ENCODE results near the gene PLCG1. TPM values are rescaled to one million over a fixed set of nuclear protein-coding genes. Genes with fewer than 3 reads are reported as not detected.

The PLCG1 gene
- total and polyA plus RNA-seq, 2 donors (not counting 3 experiments of a cell fraction or from before 2014, with no cell fraction given): 164 to 224 TPM

DNA sequence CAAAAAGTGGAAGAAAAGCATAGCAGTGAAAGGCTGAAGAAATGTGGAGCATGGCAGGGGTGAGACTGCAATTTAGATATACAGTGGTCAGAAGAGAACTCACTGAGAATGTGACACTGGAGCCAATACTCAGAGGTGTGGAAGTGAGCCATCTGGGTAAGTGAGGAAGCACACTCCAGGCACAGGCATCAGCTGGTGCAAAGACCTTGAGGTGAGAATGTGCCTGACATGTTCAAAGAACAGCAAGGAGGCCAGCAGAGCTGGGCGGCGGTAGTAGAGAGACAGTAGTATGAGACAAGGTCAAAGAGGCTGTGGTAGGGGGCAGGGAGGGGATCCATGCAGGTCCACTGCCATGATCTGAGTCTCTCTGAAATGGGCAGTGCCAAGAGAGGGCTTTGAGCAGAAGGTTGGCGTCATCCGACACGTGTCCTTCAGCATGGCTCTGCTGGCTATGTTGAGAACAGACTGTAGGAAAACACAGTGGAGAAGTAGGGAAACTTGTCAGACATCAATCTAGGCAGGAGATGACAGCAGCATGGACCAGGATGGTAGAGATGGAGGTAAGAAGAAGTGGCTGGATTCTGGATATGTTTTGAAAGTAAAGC is 84.4 kb downstream of the PLCG1 start:
- no peaks in the 10 kb centered on the region for H3K36me3 ChIP-seq (ENCODE audit: control insufficient read depth in 2 of 2, extremely low read depth in 1 of 2, insufficient read depth in 2 of 2, low read length in 2 of 2)
- no peaks in the 10 kb centered on the region for H3K79me2 ChIP-seq (ENCODE audit: control insufficient read depth, insufficient read depth, low read length)
- TF ChIP-seq EZH2 (IDR thresholded peaks at IDR 0.05; ENCODE audit: borderline replicate concordance, low read depth, low read length, severe bottlenecking) (no peak), MYC (IDR thresholded peaks at IDR 0.05; ENCODE audit: low read depth, low read length) (no peak), FOS (IDR thresholded peaks at IDR 0.05; ENCODE audit: borderline replicate concordance, insufficient read depth, low read length) (no peak), JUN (IDR thresholded peaks at IDR 0.05; ENCODE audit: borderline replicate concordance, insufficient read depth, insufficient read length, low read depth) (no peak), POLR2AphosphoS5 (IDR thresholded peaks at IDR 0.05; ENCODE audit: insufficient read depth, low read depth, low read length) (no peak), GATA2 (IDR thresholded peaks at IDR 0.05; ENCODE audit: insufficient read depth, insufficient read length, low read depth, low read length) (no peak), POLR2A (IDR thresholded peaks at IDR 0.05; ENCODE audit: low read depth, low read length) (no peak), MAX (IDR thresholded peaks at IDR 0.05; ENCODE audit: insufficient read depth, insufficient read length) (no peak)
- TF ChIP-seq, protein P1, sequence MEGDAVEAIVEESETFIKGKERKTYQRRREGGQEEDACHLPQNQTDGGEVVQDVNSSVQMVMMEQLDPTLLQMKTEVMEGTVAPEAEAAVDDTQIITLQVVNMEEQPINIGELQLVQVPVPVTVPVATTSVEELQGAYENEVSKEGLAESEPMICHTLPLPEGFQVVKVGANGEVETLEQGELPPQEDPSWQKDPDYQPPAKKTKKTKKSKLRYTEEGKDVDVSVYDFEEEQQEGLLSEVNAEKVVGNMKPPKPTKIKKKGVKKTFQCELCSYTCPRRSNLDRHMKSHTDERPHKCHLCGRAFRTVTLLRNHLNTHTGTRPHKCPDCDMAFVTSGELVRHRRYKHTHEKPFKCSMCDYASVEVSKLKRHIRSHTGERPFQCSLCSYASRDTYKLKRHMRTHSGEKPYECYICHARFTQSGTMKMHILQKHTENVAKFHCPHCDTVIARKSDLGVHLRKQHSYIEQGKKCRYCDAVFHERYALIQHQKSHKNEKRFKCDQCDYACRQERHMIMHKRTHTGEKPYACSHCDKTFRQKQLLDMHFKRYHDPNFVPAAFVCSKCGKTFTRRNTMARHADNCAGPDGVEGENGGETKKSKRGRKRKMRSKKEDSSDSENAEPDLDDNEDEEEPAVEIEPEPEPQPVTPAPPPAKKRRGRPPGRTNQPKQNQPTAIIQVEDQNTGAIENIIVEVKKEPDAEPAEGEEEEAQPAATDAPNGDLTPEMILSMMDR (IDR thresholded peaks at IDR 0.05; ENCODE audit: extremely low read depth in 1 of 2, insufficient read depth in 1 of 2, low read depth in 1 of 2, low read length in 2 of 2): no peak
- dilution Hi-C loops (cut with MboI; ENCODE audit: extremely low pct_ligation_motif_present, low sequenced_read_pairs): no loop called here
- H3K4me3 ChIP-seq (replicated peaks in 1 of 3; ENCODE audit: insufficient read depth in 1 of 3, low read depth in 1 of 3, low read length in 3 of 3): no peak overlapping the region
- H3K9me3 ChIP-seq (replicated peaks; ENCODE audit: control insufficient read depth, insufficient read depth, low read length): no peaks in the 10 kb centered on the region
- H3K27me3 ChIP-seq (ENCODE audit: control insufficient read depth in 2 of 2, insufficient read depth in 2 of 2, low read length in 2 of 2): no peaks in the 10 kb centered on the region
- H2AFZ ChIP-seq (ENCODE audit: low read depth, low read length): no peak overlapping the region
- no peak overlapping the region for H3K4me2 ChIP-seq (ENCODE audit: insufficient read depth, low read length)
- ChIA-PET POLR2A (no interaction called here), CTCF (no interaction called here)
- BruUV-seq (replicated peaks): no TSS peak
- H3K4me1 ChIP-seq (ENCODE audit: control insufficient read depth, extremely low read depth, insufficient read depth, low read length): no peaks in the 10 kb centered on the region
- no peaks in the 10 kb centered on the region for H4K20me1 ChIP-seq (replicated peaks; ENCODE audit: control insufficient read depth, extremely low read depth, insufficient read depth, low read length)
- FAIRE-seq: no peak
- H3K9ac ChIP-seq (replicated peaks; ENCODE audit: extremely low read depth, insufficient read depth, low read length): no peak overlapping the region
- intact Hi-C loops (cut with micrococcal nuclease): no loop called here
- H3K27ac ChIP-seq (ENCODE audit: insufficient read depth, low read depth, low read length): no peak overlapping the region
- H3K9me1 ChIP-seq (replicated peaks; ENCODE audit: control insufficient read depth, extremely low read depth, insufficient read depth, low read length): no peaks in the 10 kb centered on the region
- DNase-seq (ENCODE audit: low read depth, low spot score): no peak

Measured in endothelial cell of umbilical vein (primary cell).